Dermis microvascular lymphatic vessel endothelial cell (primary cell): ENCODE measurements around the gene LLCFC1. TPM values are rescaled to one million over a fixed set of nuclear protein-coding genes. Genes with fewer than 3 reads are reported as not detected.

Source experiments
- DNase-seq, 2 donors: peaks; one replicate each; pipeline versions ENCODE4 v3.0.0 to v3.0.0-alpha.2; 2010; ENCODE audit warnings: low read depth in 2 of 2
- total RNA-seq: library from RNA; depleted of rRNA; stranded (reverse); fragments of >200 nt; gene quantifications from 2 replicates; pipeline ENCODE4 v1.2.1, GENCODE V29; 2014

Gene LLCFC1
- not detected in 2 replicates for total RNA-seq

- no peak for DNase-seq
These were observed at the start of gene LLCFC1 for GRCh38 chr7:142939226-142939910. LLCFC1 (plus strand) TSS chr7:142939484; CDS start chr7:142939622, 138 bp downstream.

DNA sequence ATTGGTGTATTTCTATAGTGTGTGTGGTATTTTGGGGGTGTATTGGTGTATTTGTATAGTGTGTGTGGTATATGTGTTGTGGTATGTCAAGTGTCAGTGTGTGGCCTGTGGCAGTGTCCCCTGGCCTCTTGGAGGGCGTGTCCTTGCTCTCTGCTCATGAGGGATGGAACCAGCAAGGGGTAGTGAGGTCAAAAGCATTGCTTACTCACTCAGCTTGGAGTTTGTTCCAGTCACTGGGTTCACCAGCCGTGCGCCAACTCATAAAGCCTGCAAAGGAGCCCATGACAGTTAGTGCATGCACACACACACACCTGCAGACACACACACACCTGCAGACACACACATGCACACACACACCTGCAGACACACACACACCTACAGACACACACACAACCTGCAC is 49.5 kb upstream of the LLCFC1 start:
- DNase-seq: no peak

DNA sequence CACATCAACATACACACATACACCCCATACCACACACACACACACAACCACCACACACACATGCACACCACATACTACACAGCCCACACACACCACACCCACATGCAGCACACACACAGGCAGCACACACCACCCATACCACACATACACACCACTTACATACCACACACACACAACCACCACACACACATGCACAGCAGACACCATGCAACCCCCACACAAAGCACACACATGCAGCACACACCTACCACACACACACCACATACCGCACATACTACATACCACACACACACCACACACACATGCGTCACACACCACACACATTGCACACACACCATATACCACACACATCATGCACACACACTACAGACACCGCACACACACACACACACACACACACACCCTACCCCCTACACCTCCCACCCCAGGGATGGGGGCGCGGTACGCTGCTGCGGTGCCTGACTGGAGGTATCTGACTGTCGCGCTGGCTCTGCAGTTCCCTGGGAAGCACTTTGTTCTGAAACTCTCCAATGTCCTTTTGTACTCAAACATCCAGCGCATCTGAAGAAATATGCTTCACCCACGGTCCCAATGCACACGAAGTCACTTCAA is 48.3 kb upstream of the LLCFC1 start:
- no peak for DNase-seq

DNA sequence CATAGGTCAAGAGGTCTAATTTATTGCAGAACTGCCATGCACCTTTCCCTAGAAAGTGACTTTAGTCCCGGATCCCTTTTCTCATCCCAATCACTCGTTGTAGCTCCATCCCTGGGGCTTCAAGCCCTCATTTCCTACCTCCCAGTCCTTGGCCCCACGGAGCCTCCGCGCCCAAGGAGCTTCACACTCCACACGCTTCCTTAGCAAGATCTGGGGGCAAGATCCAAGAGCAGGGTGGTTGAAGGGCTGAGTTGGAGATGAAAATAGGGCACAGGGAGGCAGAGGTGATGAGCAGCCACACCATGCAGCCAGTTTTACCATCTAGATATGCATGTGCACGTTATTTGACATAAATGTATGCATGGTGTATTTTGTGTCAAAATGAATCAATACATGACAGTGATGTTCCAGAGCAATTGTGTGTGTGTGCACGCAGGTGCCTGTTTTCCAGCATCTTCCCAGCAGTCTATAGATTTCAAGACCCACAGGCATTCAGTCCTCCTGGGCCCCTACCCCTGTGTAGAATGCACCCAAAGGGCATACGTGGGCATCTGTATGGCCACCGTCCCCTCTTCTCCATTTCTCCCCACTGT is 47.7 kb upstream of the LLCFC1 start:
- no peak for DNase-seq

GRCh38 chr7:142892951-142893350 is 46.3 kb upstream of the LLCFC1 start:
- no peak for DNase-seq

GRCh38 chr7:142894112-142894984 is 44.9 kb upstream of the LLCFC1 start:
- no peak for DNase-seq

DNA sequence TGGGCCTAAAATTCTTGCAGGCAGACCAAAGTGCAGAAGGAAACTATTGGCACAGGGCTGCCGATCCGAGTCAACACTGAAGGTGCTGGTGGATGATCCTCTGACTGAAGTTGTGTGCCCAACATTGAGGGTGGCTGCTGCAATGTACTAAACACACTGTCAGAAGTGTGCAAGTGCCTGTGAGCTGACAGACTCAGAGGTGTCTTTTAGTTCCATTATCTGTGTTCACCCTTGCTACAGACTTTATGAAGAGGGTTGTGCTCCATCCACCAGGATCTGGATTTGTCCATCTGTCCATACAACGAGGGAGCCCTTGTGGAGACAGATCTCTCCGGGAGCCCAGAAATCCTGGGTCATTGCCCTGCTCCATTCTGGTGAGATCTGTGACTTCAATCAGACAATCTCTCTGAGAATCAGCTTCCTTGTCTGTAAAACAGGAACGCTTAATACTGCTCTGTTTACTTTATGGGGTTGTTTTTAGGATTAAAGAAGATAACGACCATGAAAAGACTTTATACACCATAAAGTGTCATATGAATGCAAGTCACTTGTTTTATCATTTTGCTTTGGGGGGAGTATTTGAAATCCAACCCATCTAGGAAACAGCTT is 44.2 kb upstream of the LLCFC1 start:
- DNase-seq: no peak

DNA sequence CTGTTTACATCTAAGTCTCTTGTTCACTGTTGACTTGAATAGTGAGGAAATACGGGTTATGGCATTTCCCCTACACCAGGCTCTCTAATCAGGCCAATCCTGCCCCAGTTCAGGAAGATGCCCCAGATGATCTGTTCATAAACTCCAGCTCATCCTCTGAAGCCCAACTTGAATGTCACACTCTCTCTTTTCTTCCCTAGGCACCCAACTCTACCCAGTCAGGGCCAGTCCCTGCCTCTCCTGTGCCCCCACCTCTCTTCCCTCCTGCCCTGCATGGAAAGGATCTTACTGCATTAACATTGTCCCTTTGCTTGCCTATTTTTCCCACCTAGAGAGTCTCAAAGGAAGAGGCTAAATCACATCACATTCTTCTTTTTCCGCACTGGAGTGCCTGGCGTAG is 43.1 kb upstream of the LLCFC1 start:
- DNase-seq: no peak

DNA sequence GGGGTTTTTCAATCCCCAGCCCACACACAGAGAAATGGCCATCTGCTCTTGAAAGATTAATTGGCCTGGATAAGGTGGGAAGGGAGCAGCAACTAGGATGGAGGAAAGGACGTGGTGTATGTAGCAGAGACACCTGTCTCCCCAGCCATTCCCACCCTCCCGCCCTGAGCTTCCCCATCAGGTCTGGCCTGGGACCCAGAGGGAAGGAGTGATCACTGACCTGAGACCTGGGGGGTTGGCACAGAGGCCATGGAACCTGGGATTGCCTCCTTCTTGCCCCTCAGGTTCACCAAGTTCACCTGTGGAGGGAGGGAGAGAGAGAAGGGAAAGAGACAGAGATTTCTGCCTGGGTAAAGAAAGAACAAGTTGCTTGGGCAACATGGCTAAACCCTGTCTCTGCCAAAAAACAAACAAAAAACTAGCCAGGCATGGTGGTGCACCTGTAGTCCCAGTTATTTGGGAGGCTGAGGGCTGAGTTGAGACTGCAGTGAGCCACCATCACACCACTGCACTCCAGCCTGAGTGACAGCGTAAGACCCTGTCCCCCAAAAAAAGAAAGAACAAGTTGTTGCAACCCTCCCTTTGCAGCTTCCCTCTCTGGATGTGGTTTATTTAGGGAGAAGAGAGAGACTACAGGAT is 42.4 kb upstream of the LLCFC1 start:
- no peak for DNase-seq

- no peak for DNase-seq
These were observed 41.6 kb upstream of the LLCFC1 start for GRCh38 chr7:142897691-142898090.

DNA sequence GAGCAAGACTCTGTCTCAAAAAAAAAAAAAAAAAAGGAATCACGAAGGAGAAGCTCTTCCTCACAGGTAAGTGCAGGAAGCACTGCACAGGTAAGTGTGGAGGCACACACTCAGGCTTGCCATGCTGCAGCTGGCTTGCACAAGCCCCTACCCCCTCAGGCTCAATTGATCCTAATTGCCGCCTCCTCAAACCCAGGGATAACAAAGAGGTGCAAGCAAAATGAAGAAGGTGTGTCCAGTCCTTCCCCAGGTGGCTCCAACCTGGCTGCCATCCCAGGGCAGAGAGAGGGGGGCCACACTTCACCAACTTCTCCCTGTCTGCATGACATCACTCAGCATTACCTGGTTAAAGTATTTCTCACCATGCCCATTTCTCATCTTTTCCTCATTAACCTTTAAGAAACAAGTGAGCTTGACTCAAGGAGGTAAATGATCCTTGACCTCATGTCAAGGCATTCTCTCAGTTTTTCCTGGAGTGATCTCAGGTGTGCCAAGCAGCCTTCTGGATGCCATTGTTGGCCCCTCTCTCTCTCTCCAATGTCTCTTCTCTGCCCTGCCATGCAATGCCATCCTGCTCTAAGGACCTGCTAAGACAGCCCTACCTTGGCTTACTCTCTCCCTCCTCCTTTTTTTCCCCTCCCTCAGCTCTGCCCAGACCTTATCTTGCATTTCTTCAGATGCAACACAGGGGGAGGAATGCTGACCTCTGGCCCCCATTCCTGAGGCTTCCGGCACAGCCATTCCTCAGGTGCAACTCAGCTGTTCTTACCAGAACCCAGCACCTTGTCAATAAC is 40.7 kb upstream of the LLCFC1 start:
- no peak for DNase-seq

- DNase-seq: no peak
These were observed 39.6 kb upstream of the LLCFC1 start for GRCh38 chr7:142899661-142900060.

DNA sequence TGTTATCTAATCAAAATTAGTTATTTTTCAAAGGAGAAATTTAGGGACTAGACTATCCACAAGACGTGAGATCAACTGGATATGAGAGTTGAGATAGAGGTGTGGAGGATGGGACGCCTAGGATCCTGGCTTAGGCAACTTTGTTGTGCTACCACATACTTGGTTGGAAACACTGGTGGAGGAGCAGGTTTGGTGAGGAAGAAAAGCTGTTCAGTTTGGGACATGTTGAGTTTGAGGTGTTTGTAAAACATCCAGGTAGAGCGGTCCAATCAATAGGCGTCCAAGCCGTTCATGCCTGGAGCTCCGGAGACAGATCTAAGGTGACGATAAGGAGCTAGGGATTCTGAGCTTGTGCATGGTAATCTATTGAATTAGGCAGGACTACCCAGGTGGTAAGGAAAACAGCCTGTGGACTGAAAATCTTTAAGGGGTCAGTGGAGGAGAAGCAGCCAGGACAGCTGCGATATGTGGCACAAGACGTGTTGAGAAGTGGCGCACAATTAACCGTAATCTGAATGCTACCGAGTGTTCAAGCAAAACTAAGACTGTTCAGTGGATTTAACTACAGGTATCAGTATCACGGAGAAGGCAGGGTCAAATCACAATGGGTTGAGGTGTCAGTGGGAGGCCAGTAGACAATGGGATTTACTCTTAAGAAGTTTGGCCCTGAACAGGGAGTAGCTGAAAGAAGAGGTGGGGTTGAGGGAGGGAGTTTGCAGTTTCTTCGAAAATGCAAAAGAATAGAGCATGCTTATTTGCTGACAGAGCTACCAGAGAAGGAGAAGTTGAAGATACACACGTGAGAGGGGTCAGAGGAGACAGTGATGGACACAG is 37.6 kb upstream of the LLCFC1 start:
- no peak for DNase-seq

GRCh38 chr7:142904128-142904527 is 35.2 kb upstream of the LLCFC1 start:
- DNase-seq: no peak

GRCh38 chr7:142905759-142906158 is 33.5 kb upstream of the LLCFC1 start:
- no peak for DNase-seq

GRCh38 chr7:142906643-142907042 is 32.6 kb upstream of the LLCFC1 start:
- DNase-seq: no peak

DNA sequence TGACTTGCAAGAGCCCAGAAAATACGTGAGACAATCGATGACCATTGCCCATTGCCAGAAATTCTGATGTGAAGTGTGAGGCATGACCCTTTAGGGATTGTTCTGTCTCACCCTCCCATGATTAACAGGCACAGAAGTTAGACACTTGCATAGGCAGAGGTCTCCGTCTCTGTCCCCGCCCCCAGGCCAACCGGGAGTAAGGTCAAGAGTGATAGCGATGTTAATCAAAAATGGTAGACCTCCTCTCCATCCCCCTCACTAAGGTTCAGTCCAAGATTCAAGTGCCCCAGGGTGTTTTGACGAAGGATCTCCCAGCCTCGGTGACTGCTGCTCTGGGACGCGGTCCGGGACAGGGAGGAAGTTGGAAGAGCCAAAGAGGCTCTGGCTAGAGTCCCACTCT is 31.0 kb upstream of the LLCFC1 start:
- no peak for DNase-seq

DNA sequence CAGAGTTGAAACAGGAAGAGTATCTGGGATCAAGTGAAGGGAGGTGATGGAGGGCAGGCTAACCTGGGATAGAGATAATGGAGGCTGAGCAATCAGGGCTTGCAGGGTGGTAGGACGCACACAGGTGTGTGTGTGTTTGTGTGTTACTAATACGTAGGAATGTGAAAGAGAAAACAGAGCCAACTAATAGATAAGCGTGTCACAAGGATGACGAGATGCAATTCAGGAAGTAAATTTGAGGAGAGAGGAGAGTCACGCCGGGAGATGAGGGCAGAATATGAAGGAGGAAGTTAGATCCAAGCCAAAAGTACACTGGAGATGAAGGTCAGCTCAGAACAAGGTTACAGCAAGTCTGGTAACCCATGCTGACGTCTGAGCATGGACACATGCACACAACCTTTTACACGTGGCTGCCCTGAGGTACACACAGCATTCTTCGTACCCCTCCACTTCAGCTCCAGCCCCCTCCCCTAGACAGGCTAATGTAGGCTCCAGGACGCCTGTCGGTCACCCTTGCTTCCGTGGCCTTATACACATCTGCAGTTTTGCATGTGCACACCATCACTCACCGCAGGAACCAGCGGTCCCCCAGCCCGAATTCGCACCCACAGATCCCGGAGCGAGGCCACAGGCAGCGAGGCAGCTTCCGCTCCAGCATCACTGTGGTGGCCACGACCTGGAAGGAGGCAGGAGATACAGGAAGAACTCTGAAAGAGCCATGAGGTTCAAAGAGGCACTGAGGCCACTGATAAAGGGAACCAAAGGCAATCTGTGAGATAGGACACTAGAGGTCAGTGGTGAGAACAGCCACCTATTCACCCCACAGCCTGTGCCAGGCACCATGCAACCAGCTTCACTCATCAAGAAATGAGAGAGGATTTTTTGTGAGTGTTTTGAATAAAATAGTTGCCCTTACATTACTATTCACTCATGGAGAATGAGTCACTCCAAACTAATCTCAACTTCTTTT is 30.1 kb upstream of the LLCFC1 start:
- no peak for DNase-seq
